ENCODE results near the gene ARMC6.

The ARMC6 gene

GRCh38 chr19:18995804-18996241 is 37.6 kb upstream of the ARMC6 start:
- Histone ChIP-seq H3K27me3 (ENCODE audit: control insufficient read depth in 2 of 2, insufficient read depth in 2 of 2, low read length in 2 of 2) (no peaks in the 10 kb centered on the region), H3K9me3 (ENCODE audit: control insufficient read depth in 2 of 2, low read length in 2 of 2) (no peaks in the 10 kb centered on the region), H3K36me3 (ENCODE audit: control insufficient read depth in 2 of 2, insufficient read depth in 2 of 2, low read length in 2 of 2) (peaks cover 44 to 46% of the 10 kb centered on the region in 2 donors), H3K4me3 (ENCODE audit: low read length in 2 of 2) (no peak overlapping the region), H3K9ac (ENCODE audit: low read depth in 1 of 2, low read length in 2 of 2) (no peak overlapping the region), H3K27ac (ENCODE audit: low read depth in 2 of 2, low read length in 2 of 2) (no peak overlapping the region), H3K4me1 (ENCODE audit: control insufficient read depth in 2 of 2, insufficient read depth in 2 of 2, low read length in 2 of 2) (no peaks in the 10 kb centered on the region)

GRCh38 chr19:18996351-18996750 is 37.1 kb upstream of the ARMC6 start:
- no peaks in the 10 kb centered on the region for H3K9me3 ChIP-seq (ENCODE audit: control insufficient read depth in 2 of 2, low read length in 2 of 2)
- H3K36me3 ChIP-seq (ENCODE audit: control insufficient read depth in 2 of 2, insufficient read depth in 2 of 2, low read length in 2 of 2) = peaks cover 41 to 49% of the 10 kb centered on the region in 2 donors
- no peaks in the 10 kb centered on the region for H3K4me1 ChIP-seq (ENCODE audit: control insufficient read depth in 2 of 2, insufficient read depth in 2 of 2, low read length in 2 of 2)
- no peak overlapping the region for H3K4me3 ChIP-seq (ENCODE audit: low read length in 2 of 2)
- H3K27ac ChIP-seq (ENCODE audit: low read depth in 2 of 2, low read length in 2 of 2) = no peak overlapping the region
- no peaks in the 10 kb centered on the region for H3K27me3 ChIP-seq (ENCODE audit: control insufficient read depth in 2 of 2, insufficient read depth in 2 of 2, low read length in 2 of 2)
- H3K9ac ChIP-seq (ENCODE audit: low read depth in 1 of 2, low read length in 2 of 2) = no peak overlapping the region

- Histone ChIP-seq H3K36me3 (ENCODE audit: control insufficient read depth in 2 of 2, insufficient read depth in 2 of 2, low read length in 2 of 2) (peaks cover 39 to 51% of the 10 kb centered on the region in 2 donors), H3K9me3 (ENCODE audit: control insufficient read depth in 2 of 2, low read length in 2 of 2) (no peaks in the 10 kb centered on the region), H3K27ac (ENCODE audit: low read depth in 2 of 2, low read length in 2 of 2) (no peak overlapping the region), H3K27me3 (ENCODE audit: control insufficient read depth in 2 of 2, insufficient read depth in 2 of 2, low read length in 2 of 2) (no peaks in the 10 kb centered on the region), H3K4me1 (ENCODE audit: control insufficient read depth in 2 of 2, insufficient read depth in 2 of 2, low read length in 2 of 2) (no peaks in the 10 kb centered on the region), H3K9ac (ENCODE audit: low read depth in 1 of 2, low read length in 2 of 2) (no peak overlapping the region), H3K4me3 (ENCODE audit: low read length in 2 of 2) (no peak overlapping the region)
These were observed 36.5 kb upstream of the ARMC6 start for GRCh38 chr19:18996796-18997394.

- Histone ChIP-seq H3K9ac (ENCODE audit: low read depth in 1 of 2, low read length in 2 of 2) (no peak overlapping the region), H3K4me3 (ENCODE audit: low read length in 2 of 2) (no peak overlapping the region), H3K27ac (ENCODE audit: low read depth in 2 of 2, low read length in 2 of 2) (no peak overlapping the region), H3K9me3 (ENCODE audit: control insufficient read depth in 2 of 2, low read length in 2 of 2) (no peaks in the 10 kb centered on the region), H3K4me1 (ENCODE audit: control insufficient read depth in 2 of 2, insufficient read depth in 2 of 2, low read length in 2 of 2) (no peaks in the 10 kb centered on the region), H3K27me3 (ENCODE audit: control insufficient read depth in 2 of 2, insufficient read depth in 2 of 2, low read length in 2 of 2) (no peaks in the 10 kb centered on the region), H3K36me3 (ENCODE audit: control insufficient read depth in 2 of 2, insufficient read depth in 2 of 2, low read length in 2 of 2) (peaks cover 35 to 50% of the 10 kb centered on the region in 2 donors)
These were observed 35.1 kb upstream of the ARMC6 start for GRCh38 chr19:18998276-18998675.

GRCh38 chr19:18999016-18999758 is 34.2 kb upstream of the ARMC6 start:
- Histone ChIP-seq H3K4me1 (ENCODE audit: control insufficient read depth in 2 of 2, insufficient read depth in 2 of 2, low read length in 2 of 2) (no peaks in the 10 kb centered on the region), H3K27ac (ENCODE audit: low read depth in 2 of 2, low read length in 2 of 2) (no peak overlapping the region), H3K9me3 (ENCODE audit: control insufficient read depth in 2 of 2, low read length in 2 of 2) (no peaks in the 10 kb centered on the region), H3K36me3 (ENCODE audit: control insufficient read depth in 2 of 2, insufficient read depth in 2 of 2, low read length in 2 of 2) (peaks cover 35 to 51% of the 10 kb centered on the region in 2 donors), H3K27me3 (ENCODE audit: control insufficient read depth in 2 of 2, insufficient read depth in 2 of 2, low read length in 2 of 2) (no peaks in the 10 kb centered on the region), H3K4me3 (ENCODE audit: low read length in 2 of 2) (no peak overlapping the region), H3K9ac (ENCODE audit: low read depth in 1 of 2, low read length in 2 of 2) (no peak overlapping the region)

- H3K9me3 ChIP-seq (ENCODE audit: control insufficient read depth in 2 of 2, low read length in 2 of 2) = no peaks in the 10 kb centered on the region
- H3K27me3 ChIP-seq (ENCODE audit: control insufficient read depth in 2 of 2, insufficient read depth in 2 of 2, low read length in 2 of 2) = no peaks in the 10 kb centered on the region
- H3K27ac ChIP-seq (ENCODE audit: low read depth in 2 of 2, low read length in 2 of 2) = no peak overlapping the region
- H3K4me3 ChIP-seq (ENCODE audit: low read length in 2 of 2) = no peak overlapping the region
- no peaks in the 10 kb centered on the region for H3K4me1 ChIP-seq (ENCODE audit: control insufficient read depth in 2 of 2, insufficient read depth in 2 of 2, low read length in 2 of 2)
- H3K9ac ChIP-seq (ENCODE audit: low read depth in 1 of 2, low read length in 2 of 2) = no peak overlapping the region
- peaks cover 40 to 52% of the 10 kb centered on the region in 2 donors for H3K36me3 ChIP-seq (ENCODE audit: control insufficient read depth in 2 of 2, insufficient read depth in 2 of 2, low read length in 2 of 2)
These were observed 33.3 kb upstream of the ARMC6 start for GRCh38 chr19:18999896-19000620.

GRCh38 chr19:19004144-19004543 is 29.3 kb upstream of the ARMC6 start:
- H3K27me3 ChIP-seq (ENCODE audit: control insufficient read depth in 2 of 2, insufficient read depth in 2 of 2, low read length in 2 of 2) = no peaks in the 10 kb centered on the region
- H3K9me3 ChIP-seq (ENCODE audit: control insufficient read depth in 2 of 2, low read length in 2 of 2) = no peaks in the 10 kb centered on the region
- H3K36me3 ChIP-seq (ENCODE audit: control insufficient read depth in 2 of 2, insufficient read depth in 2 of 2, low read length in 2 of 2) = peaks cover 54 to 67% of the 10 kb centered on the region in 2 donors
- H3K9ac ChIP-seq (ENCODE audit: low read depth in 1 of 2, low read length in 2 of 2) = no peak overlapping the region
- H3K4me1 ChIP-seq (ENCODE audit: control insufficient read depth in 2 of 2, insufficient read depth in 2 of 2, low read length in 2 of 2) = no peaks in the 10 kb centered on the region
- H3K27ac ChIP-seq (ENCODE audit: low read depth in 2 of 2, low read length in 2 of 2) = no peak overlapping the region
- no peak overlapping the region for H3K4me3 ChIP-seq (ENCODE audit: low read length in 2 of 2)

GRCh38 chr19:19006213-19006612 is 27.2 kb upstream of the ARMC6 start:
- Histone ChIP-seq H3K9me3 (ENCODE audit: control insufficient read depth in 2 of 2, low read length in 2 of 2) (no peaks in the 10 kb centered on the region), H3K27ac (ENCODE audit: low read depth in 2 of 2, low read length in 2 of 2) (no peak overlapping the region), H3K4me3 (ENCODE audit: low read length in 2 of 2) (no peak overlapping the region), H3K27me3 (ENCODE audit: control insufficient read depth in 2 of 2, insufficient read depth in 2 of 2, low read length in 2 of 2) (no peaks in the 10 kb centered on the region), H3K36me3 (ENCODE audit: control insufficient read depth in 2 of 2, insufficient read depth in 2 of 2, low read length in 2 of 2) (peaks cover 56 to 73% of the 10 kb centered on the region in 2 donors), H3K4me1 (ENCODE audit: control insufficient read depth in 2 of 2, insufficient read depth in 2 of 2, low read length in 2 of 2) (no peaks in the 10 kb centered on the region), H3K9ac (ENCODE audit: low read depth in 1 of 2, low read length in 2 of 2) (no peak overlapping the region)

GRCh38 chr19:19009951-19010350 is 23.5 kb upstream of the ARMC6 start:
- Histone ChIP-seq H3K9ac (ENCODE audit: low read depth in 1 of 2, low read length in 2 of 2) (no peak overlapping the region), H3K9me3 (ENCODE audit: control insufficient read depth in 2 of 2, low read length in 2 of 2) (no peaks in the 10 kb centered on the region), H3K36me3 (ENCODE audit: control insufficient read depth in 2 of 2, insufficient read depth in 2 of 2, low read length in 2 of 2) (peaks cover 48 to 69% of the 10 kb centered on the region in 2 donors), H3K4me1 (ENCODE audit: control insufficient read depth in 2 of 2, insufficient read depth in 2 of 2, low read length in 2 of 2) (no peaks in the 10 kb centered on the region), H3K4me3 (ENCODE audit: low read length in 2 of 2) (no peak overlapping the region), H3K27ac (ENCODE audit: low read depth in 2 of 2, low read length in 2 of 2) (no peak overlapping the region), H3K27me3 (ENCODE audit: control insufficient read depth in 2 of 2, insufficient read depth in 2 of 2, low read length in 2 of 2) (no peaks in the 10 kb centered on the region)

- Histone ChIP-seq H3K27ac (ENCODE audit: low read depth in 2 of 2, low read length in 2 of 2) (no peak overlapping the region), H3K4me3 (ENCODE audit: low read length in 2 of 2) (no peak overlapping the region), H3K4me1 (ENCODE audit: control insufficient read depth in 2 of 2, insufficient read depth in 2 of 2, low read length in 2 of 2) (no peaks in the 10 kb centered on the region), H3K36me3 (ENCODE audit: control insufficient read depth in 2 of 2, insufficient read depth in 2 of 2, low read length in 2 of 2) (peaks cover 46 to 64% of the 10 kb centered on the region in 2 donors), H3K9me3 (ENCODE audit: control insufficient read depth in 2 of 2, low read length in 2 of 2) (no peaks in the 10 kb centered on the region), H3K27me3 (ENCODE audit: control insufficient read depth in 2 of 2, insufficient read depth in 2 of 2, low read length in 2 of 2) (no peaks in the 10 kb centered on the region), H3K9ac (ENCODE audit: low read depth in 1 of 2, low read length in 2 of 2) (no peak overlapping the region)
These were observed 22.9 kb upstream of the ARMC6 start for GRCh38 chr19:19010551-19010950.

Measured in mucosa of rectum (tissue), 2 donors.